ENCODE results near the gene TRIM63. TPM values are rescaled to one million over a fixed set of nuclear protein-coding genes. Genes with fewer than 3 reads are reported as not detected.

Gene TRIM63
- total RNA-seq, 1 experiment from 2014 or later, result not detected

DNA sequence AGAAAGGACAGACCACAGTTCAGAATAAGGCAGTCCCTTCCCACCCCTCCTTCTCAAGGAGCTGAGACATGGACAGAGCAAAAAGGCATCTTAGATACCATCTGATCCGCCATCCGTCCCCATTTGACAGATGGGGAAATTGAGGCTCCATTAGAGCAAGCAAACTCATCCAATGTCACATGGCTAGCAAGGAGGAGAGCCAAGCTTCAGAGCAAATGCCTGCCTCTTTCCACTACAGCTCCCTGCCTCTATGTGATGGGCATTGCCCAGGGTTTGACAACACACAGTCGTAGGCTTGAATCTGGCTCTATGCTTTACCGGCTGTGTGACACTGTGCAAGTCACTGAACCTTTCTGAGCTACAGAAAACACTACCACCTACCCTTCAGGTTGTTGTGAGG is 25.5 kb downstream of the TRIM63 start:
- no peak for ATAC-seq
- Histone ChIP-seq H3K9me3 (ENCODE audit: low read length) (no peaks in the 10 kb centered on the region), H3K4me1 (ENCODE audit: insufficient read depth, low read length) (0 out of 2 replicates have a peak, but pooled peaks cover under 1% of the 10 kb centered on the region), H3K27me3 (ENCODE audit: low read length) (peaks cover 27% of the 10 kb centered on the region), H3K79me2 (ENCODE audit: low read length) (no peaks in the 10 kb centered on the region), H3K36me3 (ENCODE audit: low read depth, low read length) (no peaks in the 10 kb centered on the region), H3K9ac (ENCODE audit: low read length) (no peak overlapping the region), H2AFZ (ENCODE audit: low read length) (no peak overlapping the region), H4K20me1 (ENCODE audit: low read length) (no peaks in the 10 kb centered on the region), H3K27ac (ENCODE audit: low read length) (no peak overlapping the region), H3K4me2 (ENCODE audit: low read length) (no peak overlapping the region), H3F3A (ENCODE audit: low read length, unreplicated experiment) (no peaks in the 10 kb centered on the region), H3K4me3 (ENCODE audit: low read length) (no peak overlapping the region), H3K9me2 (replicated peaks; ENCODE audit: low read length) (no peaks in the 10 kb centered on the region)
- POLR2A ChIA-PET (ENCODE audit: unreplicated experiment), result no interaction called here
- no peak for DNase-seq
- CTCF ChIA-PET, result no interaction called here
- no TSS peak for BruUV-seq (replicated peaks)
- intact Hi-C loops (cut with micrococcal nuclease), result no loop called here
- no peak for TF ChIP-seq EZH2phosphoT487 (IDR thresholded peaks at IDR 0.05; ENCODE audit: borderline replicate concordance, low read length)
- TF ChIP-seq, protein P1, sequence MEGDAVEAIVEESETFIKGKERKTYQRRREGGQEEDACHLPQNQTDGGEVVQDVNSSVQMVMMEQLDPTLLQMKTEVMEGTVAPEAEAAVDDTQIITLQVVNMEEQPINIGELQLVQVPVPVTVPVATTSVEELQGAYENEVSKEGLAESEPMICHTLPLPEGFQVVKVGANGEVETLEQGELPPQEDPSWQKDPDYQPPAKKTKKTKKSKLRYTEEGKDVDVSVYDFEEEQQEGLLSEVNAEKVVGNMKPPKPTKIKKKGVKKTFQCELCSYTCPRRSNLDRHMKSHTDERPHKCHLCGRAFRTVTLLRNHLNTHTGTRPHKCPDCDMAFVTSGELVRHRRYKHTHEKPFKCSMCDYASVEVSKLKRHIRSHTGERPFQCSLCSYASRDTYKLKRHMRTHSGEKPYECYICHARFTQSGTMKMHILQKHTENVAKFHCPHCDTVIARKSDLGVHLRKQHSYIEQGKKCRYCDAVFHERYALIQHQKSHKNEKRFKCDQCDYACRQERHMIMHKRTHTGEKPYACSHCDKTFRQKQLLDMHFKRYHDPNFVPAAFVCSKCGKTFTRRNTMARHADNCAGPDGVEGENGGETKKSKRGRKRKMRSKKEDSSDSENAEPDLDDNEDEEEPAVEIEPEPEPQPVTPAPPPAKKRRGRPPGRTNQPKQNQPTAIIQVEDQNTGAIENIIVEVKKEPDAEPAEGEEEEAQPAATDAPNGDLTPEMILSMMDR (conservative IDR thresholded peaks at IDR 0.05; ENCODE audit: low read depth, low read length), result no peak
- no peak for TF ChIP-seq EZH2 (IDR thresholded peaks at IDR 0.05; ENCODE audit: low read length, unreplicated experiment)

DNA sequence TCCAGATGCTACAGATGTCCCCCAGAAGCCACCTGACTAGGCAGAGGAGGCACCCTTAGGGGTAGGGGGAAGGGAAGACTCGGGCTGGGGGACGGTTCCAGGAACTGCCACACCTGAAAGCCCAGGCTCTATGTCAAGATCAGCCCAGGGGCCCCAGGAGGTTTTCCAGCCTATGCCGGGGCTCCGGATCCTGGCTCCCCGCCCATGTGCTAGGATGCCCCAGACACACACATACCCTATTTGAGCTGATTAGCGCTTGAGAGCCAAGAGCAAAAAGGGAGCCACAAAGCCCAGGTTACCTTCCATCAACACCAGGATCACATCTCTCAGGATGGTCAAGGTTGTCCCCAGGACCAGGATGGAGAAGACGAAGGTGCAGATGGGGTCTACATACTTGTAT is 26.0 kb downstream of the TRIM63 start:
- DNase-seq (no peak), ATAC-seq (no peak)
- Histone ChIP-seq H3K9ac (ENCODE audit: low read length) (no peak overlapping the region), H3F3A (ENCODE audit: low read length, unreplicated experiment) (no peaks in the 10 kb centered on the region), H3K4me2 (ENCODE audit: low read length) (no peak overlapping the region), H3K27ac (ENCODE audit: low read length) (no peak overlapping the region), H3K36me3 (ENCODE audit: low read depth, low read length) (no peaks in the 10 kb centered on the region), H3K9me2 (replicated peaks; ENCODE audit: low read length) (no peaks in the 10 kb centered on the region), H2AFZ (ENCODE audit: low read length) (no peak overlapping the region), H3K4me3 (ENCODE audit: low read length) (no peak overlapping the region), H3K79me2 (ENCODE audit: low read length) (no peaks in the 10 kb centered on the region), H3K27me3 (ENCODE audit: low read length) (peaks cover 21% of the 10 kb centered on the region), H4K20me1 (ENCODE audit: low read length) (no peaks in the 10 kb centered on the region), H3K9me3 (ENCODE audit: low read length) (no peaks in the 10 kb centered on the region), H3K4me1 (ENCODE audit: insufficient read depth, low read length) (peaks cover 6% of the 10 kb centered on the region)
- intact Hi-C loops (cut with micrococcal nuclease), result no loop called here
- TF ChIP-seq EZH2phosphoT487 (IDR thresholded peaks at IDR 0.05; ENCODE audit: borderline replicate concordance, low read length), result no peak
- TF ChIP-seq, protein P1 (conservative IDR thresholded peaks at IDR 0.05; ENCODE audit: low read depth, low read length), result no peak
- no peak for TF ChIP-seq EZH2 (IDR thresholded peaks at IDR 0.05; ENCODE audit: low read length, unreplicated experiment)
- ChIA-PET POLR2A (ENCODE audit: unreplicated experiment) (interaction anchor here (0.8 kb wide), 1 partner anchor 120 kb away, joined by 4 read pairs; no protein-coding TSS in a partner anchor), CTCF (no interaction called here)
- no TSS peak for BruUV-seq (replicated peaks)

DNA sequence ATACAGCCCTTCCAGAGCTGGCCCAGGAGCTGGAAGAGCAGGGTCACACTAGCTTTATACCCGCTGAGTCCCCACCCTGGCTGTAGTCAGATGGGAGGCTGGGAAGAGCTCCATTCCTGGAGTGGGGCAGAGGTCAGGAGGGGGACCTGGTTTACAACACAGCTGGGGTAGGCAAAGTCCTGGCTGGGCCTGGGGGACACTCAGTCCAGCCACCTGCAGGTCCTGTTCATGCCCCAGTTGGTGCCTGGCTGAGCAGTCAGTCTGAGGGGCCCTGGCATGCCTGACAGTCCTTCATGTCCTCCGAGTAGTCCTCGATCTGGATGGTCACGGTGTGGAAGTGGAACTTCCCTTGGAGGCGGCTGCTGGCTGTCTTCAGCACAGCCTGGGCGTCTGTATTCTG is 28.5 kb downstream of the TRIM63 start:
- Histone ChIP-seq H3K4me3 (ENCODE audit: low read length) (no peak overlapping the region), H3K79me2 (ENCODE audit: low read length) (no peaks in the 10 kb centered on the region), H3K4me1 (ENCODE audit: insufficient read depth, low read length) (peaks cover 14% of the 10 kb centered on the region), H2AFZ (ENCODE audit: low read length) (no peak overlapping the region), H3K9ac (ENCODE audit: low read length) (no peak overlapping the region), H3K27me3 (ENCODE audit: low read length) (no peaks in the 10 kb centered on the region), H3K36me3 (ENCODE audit: low read depth, low read length) (no peaks in the 10 kb centered on the region), H3K9me3 (ENCODE audit: low read length) (no peaks in the 10 kb centered on the region), H4K20me1 (ENCODE audit: low read length) (no peaks in the 10 kb centered on the region), H3K4me2 (ENCODE audit: low read length) (no peak overlapping the region), H3K9me2 (replicated peaks; ENCODE audit: low read length) (no peaks in the 10 kb centered on the region), H3K27ac (ENCODE audit: low read length) (no peak overlapping the region), H3F3A (ENCODE audit: low read length, unreplicated experiment) (no peaks in the 10 kb centered on the region)
- ChIA-PET CTCF (no interaction called here), POLR2A (ENCODE audit: unreplicated experiment) (no interaction called here)
- intact Hi-C loops (cut with micrococcal nuclease), result no loop called here
- TF ChIP-seq EZH2phosphoT487 (IDR thresholded peaks at IDR 0.05; ENCODE audit: borderline replicate concordance, low read length), result no peak
- TF ChIP-seq EZH2 (IDR thresholded peaks at IDR 0.05; ENCODE audit: low read length, unreplicated experiment), result no peak
- TF ChIP-seq, protein P1 (conservative IDR thresholded peaks at IDR 0.05; ENCODE audit: low read depth, low read length), result no peak
- no TSS peak for BruUV-seq (replicated peaks)
- DNase-seq, result no peak
- no peak for ATAC-seq

All from PC-3 (cell line).